NCI-H146 (cell line): ENCODE measurements around the gene ERVW-1.
"Not testable (repeated sequence)": the region's sequence is repeated elsewhere in the genome, so short reads cannot be mapped to it uniquely, and the experiment has no call there.

Source experiments
- DNase-seq: peaks from one replicate; lab custom pipeline; 2025; lab: John Stamatoyannopoulos, UW

The ERVW-1 gene

DNA sequence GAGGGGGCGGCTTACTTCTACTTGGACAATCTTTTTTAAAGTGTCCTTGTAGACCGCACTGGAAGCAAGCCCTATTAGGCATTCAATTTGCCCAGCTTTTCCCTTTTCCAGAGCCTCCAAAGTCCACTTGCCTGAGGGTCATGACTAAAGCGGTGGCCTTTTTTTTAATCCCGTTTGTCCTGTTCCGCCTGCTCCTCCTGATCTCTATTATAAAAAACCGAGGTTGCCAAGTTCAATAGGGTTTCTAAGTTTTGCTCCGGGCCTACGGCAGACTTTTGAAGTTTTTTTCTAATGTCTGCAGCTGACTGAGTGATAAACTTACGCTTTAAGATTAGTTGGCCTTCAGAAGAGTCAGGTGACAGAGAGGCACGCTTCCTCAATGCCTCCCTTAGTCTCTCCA, 3.8 kb downstream of the ERVW-1 start:
- not testable (repeated sequence) for DNase-seq

DNA sequence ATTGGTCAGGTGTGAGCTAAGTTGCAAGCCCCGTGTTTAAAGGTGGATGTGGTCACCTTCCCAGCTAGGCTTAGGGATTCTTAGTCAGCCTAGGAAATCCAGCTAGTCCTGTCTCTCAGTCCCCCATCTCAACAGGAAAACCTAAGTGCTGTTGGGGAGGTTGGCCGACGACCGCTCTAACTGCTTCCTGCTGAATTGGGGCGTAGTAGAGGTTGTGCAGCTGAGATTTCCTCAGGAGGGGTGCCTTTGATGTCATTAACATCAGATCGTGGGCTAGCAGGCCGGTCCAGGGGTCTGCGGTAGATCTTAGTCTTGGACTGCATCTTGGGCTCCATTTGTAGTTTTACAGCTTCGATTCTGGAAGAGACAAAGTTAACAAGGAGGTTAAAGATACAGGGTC, 9.2 kb downstream of the ERVW-1 start:
- not testable (repeated sequence) for DNase-seq

DNA sequence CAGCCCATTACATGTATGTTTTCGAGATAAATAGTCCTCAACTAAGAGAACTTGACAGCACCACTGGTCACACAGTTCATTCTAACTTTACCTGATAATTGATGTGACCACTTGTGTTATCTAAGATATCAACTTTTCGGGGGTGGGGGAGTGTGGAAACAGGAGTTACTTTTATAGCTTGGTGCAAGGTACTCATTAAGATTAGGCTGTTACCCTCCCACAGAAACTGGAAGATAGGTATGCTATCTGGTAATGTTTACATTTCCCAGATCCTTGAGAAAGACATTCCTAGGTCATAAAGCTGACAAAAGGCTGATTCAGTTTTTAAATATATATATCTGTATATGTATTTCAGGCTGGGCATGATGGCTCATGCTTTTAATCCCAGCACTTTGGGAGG, 11.1 kb downstream of the ERVW-1 start:
- no peak for DNase-seq

DNA sequence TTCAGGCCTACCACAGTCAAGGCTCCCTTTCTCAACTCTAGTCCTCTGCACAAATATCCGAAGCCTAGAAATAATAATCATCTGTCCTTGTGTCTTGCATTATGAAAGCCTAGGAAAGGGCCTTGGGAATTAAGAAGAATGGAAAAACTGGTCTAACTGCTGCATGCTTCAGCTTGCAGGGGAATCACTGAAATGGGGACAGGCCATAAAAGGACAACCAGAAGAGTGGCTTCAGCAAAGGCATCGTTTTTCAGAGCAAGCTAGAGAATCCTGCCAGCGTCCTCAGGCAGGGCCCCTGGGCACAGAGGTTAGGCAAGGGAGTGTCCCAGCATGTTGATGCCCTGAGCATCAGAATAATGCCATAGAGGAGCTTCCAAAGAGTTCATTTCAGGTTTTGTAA, 13.2 kb downstream of the ERVW-1 start:
- DNase-seq: no peak

DNA sequence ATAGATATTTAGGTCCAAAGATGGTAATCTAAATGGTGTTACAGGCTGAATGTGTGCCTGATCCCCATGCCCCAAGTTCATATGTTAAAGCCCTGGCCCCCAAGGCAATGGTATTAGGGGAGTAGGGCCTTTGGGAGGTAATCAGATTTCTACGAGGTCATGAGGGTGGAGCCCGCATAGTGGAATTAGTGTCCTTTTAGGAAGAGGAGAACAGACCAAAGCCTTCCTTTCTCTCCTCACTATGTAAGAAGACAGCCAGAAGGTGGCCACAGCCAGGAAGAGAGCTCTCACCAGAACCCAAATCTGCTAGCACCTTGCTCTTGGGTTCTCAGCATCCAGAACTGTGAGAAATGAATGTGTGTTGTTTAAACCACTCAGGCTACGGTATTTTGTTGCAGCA, 15.2 kb downstream of the ERVW-1 start:
- DNase-seq: no peak

DNA sequence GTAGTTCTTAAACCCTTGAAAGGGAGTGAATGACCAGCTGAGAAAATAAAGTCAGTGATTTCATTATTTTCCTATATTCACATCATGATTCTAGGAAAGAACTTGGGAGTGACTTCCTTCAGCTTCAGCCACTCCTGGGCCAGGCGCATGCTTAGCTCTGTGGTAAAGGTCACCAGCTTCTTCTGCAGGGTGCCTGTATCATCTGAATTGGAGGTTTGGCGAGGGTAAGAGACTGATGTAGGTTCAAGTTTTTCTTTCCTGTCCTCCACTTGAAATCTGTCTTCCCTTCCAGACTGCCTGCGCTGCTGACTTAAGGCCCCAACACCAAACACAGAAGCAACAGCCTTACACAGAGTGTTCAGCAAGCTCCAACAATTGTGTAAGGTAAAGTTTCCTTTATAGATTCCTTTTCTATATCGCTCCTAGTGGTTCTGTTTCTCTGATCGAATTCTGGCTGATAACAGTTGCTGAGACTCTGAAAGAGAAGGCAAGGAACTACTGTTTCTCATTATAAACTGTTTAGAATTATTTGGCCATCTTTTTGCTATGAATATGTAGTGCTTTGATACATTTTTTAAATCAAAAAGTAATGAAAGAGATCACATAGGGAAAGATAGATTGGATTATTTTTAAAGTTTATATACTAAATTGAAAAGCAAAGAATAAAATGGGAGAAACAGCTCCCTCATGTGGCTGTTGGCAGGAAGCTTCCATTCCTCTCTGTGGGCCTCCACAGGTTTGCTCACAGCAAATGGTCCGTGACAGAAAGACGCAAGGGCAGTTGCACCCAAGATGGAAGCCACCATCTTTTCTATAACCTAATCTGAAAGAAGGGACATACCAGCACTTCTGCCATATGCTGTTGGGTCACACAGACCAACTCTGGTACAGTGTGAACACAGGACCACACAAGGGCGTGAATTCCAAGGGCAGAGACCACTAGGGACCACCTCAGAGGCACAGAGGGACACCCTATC, 16.4 kb downstream of the ERVW-1 start:
- peak; percentile 69 for DNase-seq

DNA sequence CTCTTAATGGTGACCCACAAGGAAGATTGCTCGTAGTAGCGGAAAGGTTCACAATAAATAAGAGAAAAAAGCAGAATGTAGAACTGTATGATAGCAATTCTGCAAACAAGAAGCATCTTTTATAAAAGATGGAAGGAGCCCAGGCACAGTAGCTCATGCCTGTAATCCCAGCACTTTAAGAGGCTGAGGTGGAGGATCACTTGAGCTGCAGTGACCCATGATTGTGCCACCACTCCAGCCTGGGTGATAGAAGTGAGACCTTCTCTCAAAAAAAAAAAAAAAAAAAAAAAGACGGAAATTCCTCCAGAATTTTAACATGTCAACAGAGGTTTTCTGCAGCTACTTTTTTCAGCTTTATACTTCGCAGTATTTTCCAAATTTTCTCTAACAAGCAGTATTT, 17.2 kb downstream of the ERVW-1 start:
- DNase-seq: no peak

DNA sequence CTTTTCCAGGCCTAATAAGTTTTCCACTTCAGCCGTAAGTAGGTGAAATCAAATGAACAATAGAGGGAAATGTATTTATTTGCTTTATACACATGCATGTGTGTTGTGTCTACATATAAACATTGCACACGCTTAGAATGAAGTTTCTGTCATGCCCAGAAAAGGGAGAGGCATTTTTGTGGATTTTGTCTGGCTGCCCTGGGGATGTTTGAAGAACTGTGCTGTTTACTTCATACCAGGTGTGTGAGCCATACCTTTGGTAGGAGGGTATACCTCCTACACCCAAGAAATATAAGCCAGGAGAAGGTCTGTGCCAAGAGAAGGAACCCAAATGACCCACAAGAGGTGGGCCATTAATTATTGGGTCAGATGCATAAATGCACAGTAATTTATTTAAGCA, 17.6 kb downstream of the ERVW-1 start:
- DNase-seq: no peak

DNA sequence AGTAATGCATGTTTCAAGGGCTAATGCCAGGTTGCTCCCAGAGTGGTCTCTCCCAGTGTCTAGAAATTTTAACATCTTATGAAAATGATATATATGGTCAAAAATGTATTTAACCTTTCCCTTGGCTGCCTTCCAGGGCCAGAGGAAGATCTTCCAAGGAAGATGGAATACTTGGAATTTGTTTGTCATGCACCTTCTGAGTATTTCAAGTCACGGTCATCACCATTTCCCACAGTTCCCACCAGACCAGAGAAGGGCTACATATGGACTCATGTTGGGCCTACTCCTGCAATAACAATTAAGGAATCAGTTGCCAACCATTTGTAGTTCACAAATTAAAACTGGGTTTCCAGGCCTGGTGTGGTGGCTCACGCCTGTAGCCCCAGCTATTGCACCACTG, 21.5 kb downstream of the ERVW-1 start:
- DNase-seq: no peak

DNA sequence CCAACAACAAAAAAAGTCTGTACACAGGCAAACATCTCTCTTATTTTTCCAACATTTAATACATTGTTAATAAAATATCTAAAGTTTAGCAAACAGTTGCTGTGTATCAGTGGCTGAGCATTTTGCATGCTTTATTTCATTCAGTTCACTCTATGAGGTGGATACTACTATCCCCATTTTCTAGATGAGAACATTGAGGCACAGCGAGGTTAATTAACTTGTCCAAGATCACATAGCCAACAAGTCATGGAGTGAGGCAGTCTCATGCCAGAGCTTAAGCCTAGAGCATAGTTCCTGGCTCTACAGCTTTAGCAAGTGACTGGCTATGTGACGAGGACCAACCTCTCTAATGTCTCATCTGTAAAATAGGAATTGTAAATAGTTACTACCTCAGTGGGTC, 26.1 kb downstream of the ERVW-1 start:
- DNase-seq: no peak

DNA sequence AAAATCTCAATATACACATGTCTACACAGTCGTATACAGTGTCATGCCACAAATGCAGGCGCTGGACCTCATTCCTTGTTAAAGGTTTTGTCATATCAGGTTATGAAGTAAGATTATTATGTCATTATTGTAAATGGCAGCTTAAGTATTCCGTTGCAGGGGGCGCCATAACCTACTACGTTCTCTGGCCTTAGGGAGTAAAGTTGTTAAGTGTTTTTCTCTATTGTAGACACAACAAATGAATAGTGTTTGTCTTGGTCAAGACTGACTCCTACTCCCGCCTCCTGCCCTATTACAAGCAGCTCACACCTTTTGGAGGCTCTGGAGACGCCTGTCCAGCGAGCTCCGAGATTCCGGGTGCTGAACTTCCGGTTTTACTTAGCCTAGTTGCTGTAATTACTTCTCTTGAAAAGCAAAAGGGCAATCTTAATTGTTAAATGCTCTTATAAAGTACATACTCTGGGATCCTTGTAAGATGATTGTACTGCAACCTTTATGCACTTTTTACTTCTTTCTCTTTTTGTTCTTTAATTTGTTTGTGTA, 29.5 kb downstream of the ERVW-1 start:
- DNase-seq: peak; percentile 72

DNA sequence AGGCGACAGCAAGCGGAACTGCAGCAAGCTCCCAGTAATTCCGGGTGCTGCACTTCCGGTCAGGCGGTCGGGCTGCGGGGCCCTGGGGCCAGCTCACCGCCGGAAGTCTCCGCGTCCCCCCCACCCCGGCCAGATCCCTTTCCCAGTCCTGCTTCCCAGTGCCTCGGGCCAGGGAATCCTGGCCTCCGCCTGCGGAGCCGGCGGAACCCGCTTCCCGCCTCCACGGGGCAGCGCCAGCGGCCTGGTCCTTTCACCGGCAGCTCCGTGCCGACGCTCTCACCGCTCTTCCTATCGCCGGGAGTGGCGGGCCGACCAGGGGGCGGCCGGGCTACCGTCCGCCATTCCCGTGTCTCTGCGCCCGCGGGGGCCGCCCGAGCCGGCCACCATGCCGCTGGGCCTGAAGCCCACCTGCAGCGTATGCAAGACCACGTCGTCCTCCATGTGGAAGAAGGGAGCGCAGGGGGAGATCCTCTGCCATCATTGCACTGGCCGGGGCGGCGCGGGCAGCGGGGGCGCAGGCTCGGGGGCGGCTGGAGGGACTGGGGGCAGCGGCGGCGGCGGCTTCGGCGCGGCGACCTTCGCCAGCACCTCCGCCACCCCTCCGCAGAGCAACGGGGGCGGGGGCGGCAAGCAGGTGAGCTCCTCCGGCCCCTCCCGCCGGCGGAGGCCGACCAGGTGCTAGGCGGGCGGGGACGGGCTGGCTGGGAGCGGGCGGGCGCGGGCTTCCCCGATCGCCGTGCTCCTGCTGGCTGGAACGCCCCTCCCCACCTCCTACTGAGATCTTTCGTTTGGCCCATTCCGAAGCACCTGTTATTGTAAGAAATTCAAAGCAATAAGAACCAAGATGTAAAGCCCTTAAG, 30.2 kb downstream of the ERVW-1 start, which contains the start of gene GATAD1:
Gene GATAD1 (plus strand): TSS at position 138 of the 860 bp plus-strand sequence. CDS start 248 bp downstream, at position 386.
- peak; percentile 97 for DNase-seq

DNA sequence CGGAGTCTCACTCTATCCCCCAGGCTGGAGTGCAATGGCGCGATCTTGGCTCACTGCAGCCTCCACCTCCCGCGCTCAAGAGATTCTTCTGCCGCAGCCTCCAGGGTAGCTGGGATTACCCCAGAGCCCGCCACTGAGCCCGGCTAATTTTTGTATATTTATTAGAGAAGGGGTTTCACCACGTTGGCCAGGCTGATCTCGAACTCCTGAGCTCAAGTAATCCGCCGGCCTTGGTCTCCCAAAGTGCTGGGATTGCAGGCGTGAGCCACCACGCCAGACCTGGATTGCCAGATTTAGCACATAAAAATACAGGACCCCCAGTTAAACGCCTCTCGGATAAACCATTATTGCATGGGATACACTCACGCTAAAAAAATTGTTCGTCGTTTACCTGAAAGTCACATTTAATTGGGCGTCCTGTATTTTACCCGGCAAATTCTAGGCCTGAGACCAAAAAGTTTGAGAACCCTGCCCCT, 30.8 kb downstream of the ERVW-1 start:
- no peak for DNase-seq

DNA sequence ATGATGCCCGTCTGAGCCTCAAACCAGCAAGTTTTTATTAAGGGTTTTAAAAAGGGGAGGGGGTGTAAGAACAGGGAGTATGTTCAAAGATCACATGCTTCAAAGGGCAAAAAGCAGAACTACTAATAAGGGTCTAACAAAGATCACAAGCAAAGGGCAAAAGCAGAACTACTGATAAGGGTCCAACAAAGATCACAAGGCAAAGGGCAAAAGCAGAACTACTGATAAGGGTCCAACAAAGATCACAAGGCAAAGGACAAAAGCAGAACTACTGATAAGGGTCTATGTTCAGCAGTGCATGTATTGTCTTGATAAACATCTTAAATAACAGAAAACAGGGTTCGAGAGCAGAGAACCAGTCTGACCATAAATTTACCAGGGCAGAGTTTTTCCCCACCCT, 35.0 kb downstream of the ERVW-1 start:
- DNase-seq: not testable (repeated sequence)

DNA sequence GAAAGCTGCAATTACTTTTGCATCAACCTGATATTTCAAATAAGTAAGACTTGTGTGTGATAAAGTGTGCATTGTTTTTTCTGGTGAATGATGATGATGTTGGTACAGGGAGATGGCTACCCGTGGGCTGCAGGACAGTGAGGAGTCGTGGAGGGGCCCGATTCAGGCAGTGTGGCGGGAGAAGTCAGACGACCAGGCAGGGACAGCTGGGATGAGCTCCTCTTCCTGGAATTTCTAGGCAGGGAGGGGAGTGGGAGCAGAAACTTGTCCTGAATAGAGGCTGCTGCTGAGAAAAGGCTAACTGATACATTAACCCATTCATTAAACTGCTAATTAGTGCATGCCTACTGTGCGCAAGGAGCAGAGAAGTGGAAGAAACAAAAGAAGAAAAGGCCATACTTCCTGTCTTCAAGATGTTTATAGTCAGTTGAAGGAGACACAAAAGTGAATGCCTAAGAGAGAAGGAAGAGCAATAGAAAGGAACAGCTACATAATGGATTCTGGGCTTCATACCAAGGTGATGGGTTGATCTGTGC, 39.7 kb downstream of the ERVW-1 start:
- no peak for DNase-seq

DNA sequence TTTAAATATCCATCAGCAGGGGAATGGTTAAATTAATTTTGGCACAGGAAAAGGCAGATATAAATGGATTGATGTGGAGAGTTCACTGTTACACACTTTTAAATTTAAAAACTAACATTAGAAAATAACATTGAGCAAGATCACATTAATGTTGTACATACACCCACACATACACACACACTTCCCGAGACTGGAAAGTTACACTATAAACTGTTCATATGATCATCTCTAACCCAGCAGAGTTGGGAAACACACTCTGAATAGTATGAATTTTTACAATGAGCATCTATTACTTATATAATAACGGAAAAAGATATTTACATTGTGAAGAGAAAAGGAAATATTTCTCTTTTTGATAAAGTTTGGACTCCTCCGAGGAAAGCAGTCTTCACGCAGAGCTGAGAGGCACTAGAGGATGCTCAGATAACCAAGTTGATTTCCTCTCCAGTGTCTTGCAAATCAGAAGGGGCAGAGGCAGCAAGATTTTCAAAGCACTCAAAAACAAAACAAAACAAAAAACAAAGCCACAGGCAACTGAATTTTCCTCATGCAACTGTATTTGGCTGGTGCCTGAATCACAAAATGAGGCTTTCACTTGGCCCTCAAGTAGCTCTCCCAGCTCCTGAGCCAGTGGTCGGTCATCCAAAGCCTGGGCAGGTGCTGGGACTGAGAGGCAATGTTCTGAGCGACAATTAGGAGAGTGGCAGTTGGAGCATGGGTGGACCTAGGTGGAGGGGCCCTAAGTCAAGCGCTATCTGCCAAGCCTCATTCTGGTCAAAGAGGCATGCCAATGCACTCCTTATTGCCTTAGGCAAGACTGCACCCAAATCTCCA, 40.9 kb downstream of the ERVW-1 start:
- no peak for DNase-seq

DNA sequence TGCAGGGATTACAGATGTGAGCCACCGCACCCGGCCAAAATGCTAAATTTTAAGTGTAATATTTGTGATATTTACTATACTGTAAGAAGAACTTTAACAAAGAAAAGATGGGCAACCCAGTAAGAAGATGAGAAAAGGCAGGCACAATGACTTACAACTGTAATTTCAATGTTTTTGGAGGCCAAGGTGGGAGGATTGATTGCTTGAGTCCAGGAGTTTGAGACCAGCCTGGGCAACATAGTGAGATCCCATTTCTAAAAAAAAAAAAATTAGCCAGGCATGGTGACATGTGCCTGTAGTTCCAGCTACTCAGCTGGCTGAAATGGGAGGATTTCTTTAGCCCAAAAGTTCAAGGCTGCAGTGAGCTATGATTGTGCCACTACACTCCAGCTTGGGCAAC, 42.2 kb downstream of the ERVW-1 start:
- DNase-seq: no peak

DNA sequence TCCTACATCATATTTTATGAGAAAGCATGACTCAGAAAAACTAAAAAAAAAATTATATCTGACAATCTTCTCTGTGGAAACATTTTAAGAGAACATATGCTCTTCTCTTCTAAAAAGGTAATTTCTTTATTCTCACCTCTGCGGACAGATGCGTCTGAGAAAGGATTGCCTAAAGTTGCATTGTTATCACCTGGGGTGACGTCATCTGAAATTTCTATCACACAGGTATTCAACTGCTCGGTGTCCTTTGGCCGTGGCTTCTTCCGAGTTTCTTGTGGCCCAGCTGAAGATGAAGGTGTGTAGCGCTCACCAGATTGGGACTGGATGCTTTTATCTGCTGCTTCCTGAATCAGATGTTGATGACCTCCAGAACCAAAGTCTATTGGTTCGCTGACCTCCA, 44.7 kb downstream of the ERVW-1 start:
- no peak for DNase-seq

DNA sequence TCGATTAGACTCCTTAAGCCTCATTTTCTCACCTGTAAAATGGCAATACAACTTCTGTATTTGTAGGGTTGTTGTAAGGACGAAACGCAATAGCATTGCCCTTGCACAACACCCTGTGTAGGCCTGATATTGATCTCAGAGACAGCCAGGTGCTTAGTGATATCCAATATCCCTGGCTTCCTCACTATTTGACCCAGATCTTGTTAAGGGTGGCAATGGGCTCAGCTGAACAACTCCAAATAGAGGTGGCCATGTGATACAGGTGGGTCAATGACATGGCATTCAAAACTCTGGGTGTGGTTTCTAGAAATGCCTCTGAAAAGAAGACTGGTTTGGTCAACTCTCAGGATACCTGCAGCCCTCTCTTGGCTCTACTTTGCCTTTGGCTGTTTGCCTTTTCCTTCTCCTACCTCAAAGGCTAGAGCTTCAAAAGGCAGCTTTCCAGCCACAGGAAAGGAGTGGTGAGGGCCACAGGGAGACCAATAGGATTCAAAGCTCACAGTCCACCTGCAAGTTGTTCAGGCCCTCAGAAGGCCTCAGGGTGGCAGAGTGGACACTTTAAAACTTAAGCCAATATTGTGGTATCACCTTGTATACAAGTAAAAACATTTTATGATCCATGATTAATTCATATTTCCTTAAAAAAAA, 45.3 kb downstream of the ERVW-1 start:
- no peak for DNase-seq

DNA sequence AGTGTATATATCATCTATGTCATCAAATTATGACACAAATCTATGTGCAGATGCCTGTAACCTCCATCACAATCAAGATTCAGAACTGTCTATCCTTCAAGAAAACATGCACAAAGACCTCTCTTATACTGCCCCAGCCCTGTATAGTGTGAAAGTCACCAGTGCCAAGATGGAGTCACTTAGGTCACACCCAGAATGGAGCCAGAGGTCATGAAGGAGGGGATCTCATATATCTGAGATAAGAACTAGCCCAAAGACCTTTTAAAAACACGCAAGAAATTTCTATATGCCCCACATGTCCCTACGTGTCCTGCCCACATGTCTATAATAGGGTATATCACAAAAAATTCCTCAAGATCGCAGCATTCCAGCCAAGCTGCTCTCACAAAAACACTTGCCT, 50.6 kb downstream of the ERVW-1 start:
- DNase-seq: no peak
